PFSK-1 (cell line): ENCODE results near the gene BPIFA1.

Source experiments
- POLR2AphosphoS5 ChIP-seq: IDR thresholded peaks from 2 replicates; pipeline ENCODE4 v1.6.1; 2012; ENCODE audit warnings: low read depth, mild to moderate bottlenecking, control low read depth, low read length, moderate library complexity
- REST ChIP-seq, 2 experiments: IDR thresholded peaks; 2 replicates each; pipeline versions ENCODE4 v1.6.1 to v1.8.0; 2011 to 2012; ENCODE audit warnings: low read depth in 2 of 2, low read length in 2 of 2, control low read depth in 1 of 2, inconsistent platforms in 1 of 2, mild to moderate bottlenecking in 1 of 2, moderate library complexity in 1 of 2; ENCODE audit not compliant: insufficient read depth in 1 of 2
- SIN3A ChIP-seq: IDR thresholded peaks from 2 replicates; pipeline ENCODE4 v1.6.1; 2012; ENCODE audit warnings: mild to moderate bottlenecking, low read length, moderate library complexity, borderline replicate concordance; ENCODE audit not compliant: insufficient read depth
- TAF1 ChIP-seq: IDR thresholded peaks from 2 replicates; pipeline ENCODE4 v1.6.1; 2012; ENCODE audit warnings: low read length, control low read depth, borderline replicate concordance; ENCODE audit not compliant: insufficient read depth

GRCh38 chr20:33267701-33268100 is 31.9 kb downstream of the BPIFA1 start:
- TF ChIP-seq SIN3A (no peak), POLR2AphosphoS5 (no peak), REST (IDR thresholded peaks at IDR 0.05; ENCODE audit: insufficient read depth in 1 of 2, low read depth in 2 of 2, low read length in 2 of 2) (no peak), TAF1 (no peak)
